Choroid plexus epithelial cell (primary cell): ENCODE results near the gene MARK2.

Source experiments
- DNase-seq: peaks from one replicate; pipeline ENCODE4 v3.0.0-alpha.2; 2010; ENCODE audit warnings: low read depth
- H3K4me3 ChIP-seq: 2 replicates; pipeline ENCODE4 v1.5.1; 2011; ENCODE audit warnings: low read depth, mild to moderate bottlenecking, control low read depth, low read length, moderate library complexity
- CTCF ChIP-seq: conservative IDR thresholded peaks from 2 replicates; pipeline ENCODE4 v1.5.1; 2011; ENCODE audit warnings: low read depth, mild to moderate bottlenecking, control low read depth, inconsistent platforms, low read length, moderate library complexity

MARK2 gene

GRCh38 chr11:63911876-63912275 is 73.0 kb downstream of the MARK2 start:
- no peak for DNase-seq
- no peak for TF ChIP-seq CTCF
- H3K4me3 ChIP-seq = no peak overlapping the region

- TF ChIP-seq CTCF = peak; percentile 5
- no peak overlapping the region for H3K4me3 ChIP-seq
- no peak for DNase-seq
Measured at GRCh38 chr11:63912678-63913077, 73.8 kb downstream of the MARK2 start.

GRCh38 chr11:63913866-63914830 is 75.2 kb downstream of the MARK2 start:
- no peak overlapping the region for H3K4me3 ChIP-seq
- DNase-seq = no peak
- no peak for TF ChIP-seq CTCF

- H3K4me3 ChIP-seq = no peak overlapping the region
- TF ChIP-seq CTCF = no peak
- no peak for DNase-seq
Measured at GRCh38 chr11:63914896-63915691, 76.2 kb downstream of the MARK2 start.

- peak; percentile 24 for DNase-seq
- peak; percentile 54 for TF ChIP-seq CTCF
- peak overlapping the region; percentile 52 for H3K4me3 ChIP-seq
Measured at GRCh38 chr11:63915961-63916836, 77.3 kb downstream of the MARK2 start.

GRCh38 chr11:63916837-63917691 is 78.2 kb downstream of the MARK2 start, which contains the start of gene RCOR2:
Gene RCOR2 (minus strand): TSS chr11:63917164. CDS start chr11:63916456, 708 bp downstream.
- DNase-seq = peak; percentile 81
- TF ChIP-seq CTCF = no peak
- peak within 1 kb of the TSS; percentile 52 for H3K4me3 ChIP-seq
